ENCODE results near the gene NPR2. TPM values are rescaled to one million over a fixed set of nuclear protein-coding genes. Genes with fewer than 3 reads are reported as not detected.

Gene NPR2
- total and polyA plus RNA-seq, 5 donors from 2014 or later = 0.46 to 7.7 (median 1.7) TPM; not detected in 1

- H3K27ac ChIP-seq (ENCODE audit: insufficient read depth, low read length, poor library complexity, severe bottlenecking) = no peak overlapping the region
- no peak overlapping the region for H3K4me3 ChIP-seq (ENCODE audit: low read depth, low read length)
- no peak for ATAC-seq (ENCODE audit: low read depth in 2 of 2)
- H3K27me3 ChIP-seq (ENCODE audit: control insufficient read depth, insufficient read depth, low read length) = no peaks in the 10 kb centered on the region
- peaks cover 29% of the 10 kb centered on the region for H3K36me3 ChIP-seq (ENCODE audit: control insufficient read depth, insufficient read depth, low read length)
- peaks cover 3% of the 10 kb centered on the region for H3K4me1 ChIP-seq (ENCODE audit: control insufficient read depth, insufficient read depth, low read length, poor library complexity, severe bottlenecking)
- no peaks in the 10 kb centered on the region for H3K9me3 ChIP-seq (ENCODE audit: control insufficient read depth in 2 of 2, low read length in 2 of 2)
- Mint-ChIP-seq H3K27me3 (no peaks in the 10 kb centered on the region), H3K36me3 (peaks cover 42% of the 10 kb centered on the region), H3K4me3 (no peak overlapping the region), H3K9me3 (no peaks in the 10 kb centered on the region), H3K27ac (no peak overlapping the region), H3K4me1 (peaks cover 0 to 5% (median 0%) of the 10 kb centered on the region in 4 donors)
- DNase-seq = no peak
Measured at GRCh38 chr9:35806101-35806500, 14.7 kb downstream of the NPR2 start.

GRCh38 chr9:35808433-35808832, 17.0 kb downstream of the NPR2 start:
- Histone ChIP-seq H3K27ac (ENCODE audit: insufficient read depth, low read length, poor library complexity, severe bottlenecking) (no peak overlapping the region), H3K4me3 (ENCODE audit: low read depth, low read length) (no peak overlapping the region), H3K9me3 (ENCODE audit: control insufficient read depth in 2 of 2, low read length in 2 of 2) (no peaks in the 10 kb centered on the region), H3K27me3 (ENCODE audit: control insufficient read depth, insufficient read depth, low read length) (no peaks in the 10 kb centered on the region), H3K4me1 (ENCODE audit: control insufficient read depth, insufficient read depth, low read length, poor library complexity, severe bottlenecking) (peaks cover 19% of the 10 kb centered on the region), H3K36me3 (ENCODE audit: control insufficient read depth, insufficient read depth, low read length) (peaks cover 22% of the 10 kb centered on the region)
- no peak for DNase-seq
- H3K27ac Mint-ChIP-seq = peak overlapping the region in 1 of 3 donors; percentile 6
- H3K36me3 Mint-ChIP-seq = peaks cover 27% of the 10 kb centered on the region
- H3K27me3 Mint-ChIP-seq = peaks cover 5% of the 10 kb centered on the region
- no peaks in the 10 kb centered on the region for H3K9me3 Mint-ChIP-seq
- no peak for ATAC-seq (ENCODE audit: low read depth in 2 of 2)
- peaks cover 9 to 26% (median 15%) of the 10 kb centered on the region in 4 donors for H3K4me1 Mint-ChIP-seq
- H3K4me3 Mint-ChIP-seq = no peak overlapping the region

- Histone ChIP-seq H3K27me3 (ENCODE audit: control insufficient read depth, insufficient read depth, low read length) (no peaks in the 10 kb centered on the region), H3K4me1 (ENCODE audit: control insufficient read depth, insufficient read depth, low read length, poor library complexity, severe bottlenecking) (peaks cover 32% of the 10 kb centered on the region), H3K36me3 (ENCODE audit: control insufficient read depth, insufficient read depth, low read length) (peaks cover 22% of the 10 kb centered on the region), H3K9me3 (ENCODE audit: control insufficient read depth in 2 of 2, low read length in 2 of 2) (no peaks in the 10 kb centered on the region), H3K27ac (ENCODE audit: insufficient read depth, low read length, poor library complexity, severe bottlenecking) (no peak overlapping the region), H3K4me3 (ENCODE audit: low read depth, low read length) (no peak overlapping the region)
- Mint-ChIP-seq H3K4me1 (peaks cover 13 to 40% (median 24%) of the 10 kb centered on the region in 4 donors), H3K36me3 (peaks cover 25% of the 10 kb centered on the region), H3K4me3 (no peak overlapping the region), H3K9me3 (no peaks in the 10 kb centered on the region), H3K27ac (peak overlapping the region in 1 of 3 donors; percentile 31), H3K27me3 (peaks cover 5% of the 10 kb centered on the region)
- ATAC-seq (ENCODE audit: low read depth in 2 of 2) (no peak), DNase-seq (no peak)
Measured at GRCh38 chr9:35810122-35810521, 18.7 kb downstream of the NPR2 start.

- Mint-ChIP-seq H3K36me3 (peaks cover 12% of the 10 kb centered on the region), H3K9me3 (no peaks in the 10 kb centered on the region), H3K27ac (peak overlapping the region; percentile 89 to 97 (median 96)), H3K4me1 (peaks cover 17 to 46% (median 29%) of the 10 kb centered on the region in 4 donors), H3K4me3 (peak overlapping the region; percentile 91 to 97 (median 94)), H3K27me3 (peaks cover 11% of the 10 kb centered on the region)
- H3K36me3 ChIP-seq (ENCODE audit: control insufficient read depth, insufficient read depth, low read length) = peaks cover 12% of the 10 kb centered on the region
- peak overlapping the region; percentile 84 for H3K4me3 ChIP-seq (ENCODE audit: low read depth, low read length)
- peak overlapping the region; percentile 83 for H3K27ac ChIP-seq (ENCODE audit: insufficient read depth, low read length, poor library complexity, severe bottlenecking)
- H3K27me3 ChIP-seq (ENCODE audit: control insufficient read depth, insufficient read depth, low read length) = no peaks in the 10 kb centered on the region
- DNase-seq = no peak
- ATAC-seq (ENCODE audit: low read depth in 2 of 2) = no peak
- peaks cover 32% of the 10 kb centered on the region for H3K4me1 ChIP-seq (ENCODE audit: control insufficient read depth, insufficient read depth, low read length, poor library complexity, severe bottlenecking)
- no peaks in the 10 kb centered on the region for H3K9me3 ChIP-seq (ENCODE audit: control insufficient read depth in 2 of 2, low read length in 2 of 2)
Measured at GRCh38 chr9:35811381-35812024, 20.1 kb downstream of the NPR2 start.

GRCh38 chr9:35812025-35812602, 20.7 kb downstream of the NPR2 start, which contains the start of gene SPAG8:
TSS of gene SPAG8 (minus strand) at chr9:35812262. CDS start at chr9:35812147, 115 bp downstream.
- Histone ChIP-seq H3K36me3 (ENCODE audit: control insufficient read depth, insufficient read depth, low read length) (peaks cover 9% of the 10 kb centered on the region), H3K27me3 (ENCODE audit: control insufficient read depth, insufficient read depth, low read length) (no peaks in the 10 kb centered on the region), H3K27ac (ENCODE audit: insufficient read depth, low read length, poor library complexity, severe bottlenecking) (peak within 1 kb of the TSS; percentile 83), H3K4me1 (ENCODE audit: control insufficient read depth, insufficient read depth, low read length, poor library complexity, severe bottlenecking) (peaks cover 32% of the 10 kb centered on the region), H3K9me3 (ENCODE audit: control insufficient read depth in 2 of 2, low read length in 2 of 2) (no peaks in the 10 kb centered on the region), H3K4me3 (ENCODE audit: low read depth, low read length) (peak within 1 kb of the TSS; percentile 84)
- Mint-ChIP-seq H3K4me1 (peaks cover 17 to 46% (median 29%) of the 10 kb centered on the region in 4 donors), H3K27me3 (peaks cover 11% of the 10 kb centered on the region), H3K4me3 (peak within 1 kb of the TSS; percentile 91 to 97 (median 94)), H3K36me3 (peaks cover 8% of the 10 kb centered on the region), H3K9me3 (no peaks in the 10 kb centered on the region), H3K27ac (peak within 1 kb of the TSS; percentile 89 to 97 (median 96))
- DNase-seq = peak; percentile 95 to 98 (median 96)
- ATAC-seq (ENCODE audit: low read depth in 2 of 2) = peak; percentile 72 to 74

- H3K36me3 Mint-ChIP-seq = peaks cover 2% of the 10 kb centered on the region
- peak overlapping the region; percentile 94 to 97 (median 96) for H3K4me3 Mint-ChIP-seq
- H3K4me3 ChIP-seq (ENCODE audit: low read depth, low read length) = peak overlapping the region; percentile 76
- ATAC-seq (ENCODE audit: low read depth in 2 of 2) (no peak), DNase-seq (no peak)
- peak overlapping the region in 2 of 3 donors; percentile 62 to 97 for H3K27ac Mint-ChIP-seq
- peaks cover 0 to 2% (median 0%) of the 10 kb centered on the region in 7 donors for H3K9me3 Mint-ChIP-seq
- H3K4me1 Mint-ChIP-seq = peaks cover 17 to 46% (median 29%) of the 10 kb centered on the region in 4 donors
- H3K36me3 ChIP-seq (ENCODE audit: control insufficient read depth, insufficient read depth, low read length) = peaks cover 5% of the 10 kb centered on the region
- peaks cover 3% of the 10 kb centered on the region for H3K27me3 ChIP-seq (ENCODE audit: control insufficient read depth, insufficient read depth, low read length)
- peaks cover 32% of the 10 kb centered on the region for H3K4me1 ChIP-seq (ENCODE audit: control insufficient read depth, insufficient read depth, low read length, poor library complexity, severe bottlenecking)
- H3K27me3 Mint-ChIP-seq = peaks cover 11% of the 10 kb centered on the region
- no peak overlapping the region for H3K27ac ChIP-seq (ENCODE audit: insufficient read depth, low read length, poor library complexity, severe bottlenecking)
- no peaks in the 10 kb centered on the region for H3K9me3 ChIP-seq (ENCODE audit: control insufficient read depth in 2 of 2, low read length in 2 of 2)
Measured at GRCh38 chr9:35813434-35814105, 22.2 kb downstream of the NPR2 start.

GRCh38 chr9:35814106-35814840, 22.9 kb downstream of the NPR2 start:
- DNase-seq (peak in 2 of 3 donors; percentile 26 to 68), ATAC-seq (ENCODE audit: low read depth in 2 of 2) (no peak)
- peak overlapping the region; percentile 15 to 93 (median 87) for H3K27ac Mint-ChIP-seq
- peaks cover 2% of the 10 kb centered on the region for H3K36me3 Mint-ChIP-seq
- peaks cover 0 to 2% (median 0%) of the 10 kb centered on the region in 7 donors for H3K9me3 Mint-ChIP-seq
- peak overlapping the region; percentile 76 for H3K4me3 ChIP-seq (ENCODE audit: low read depth, low read length)
- peaks cover 17 to 46% (median 29%) of the 10 kb centered on the region in 4 donors for H3K4me1 Mint-ChIP-seq
- no peaks in the 10 kb centered on the region for H3K36me3 ChIP-seq (ENCODE audit: control insufficient read depth, insufficient read depth, low read length)
- H3K9me3 ChIP-seq (ENCODE audit: control insufficient read depth in 2 of 2, low read length in 2 of 2) = no peaks in the 10 kb centered on the region
- peak overlapping the region; percentile 81 for H3K27ac ChIP-seq (ENCODE audit: insufficient read depth, low read length, poor library complexity, severe bottlenecking)
- peak overlapping the region; percentile 93 to 97 (median 95) for H3K4me3 Mint-ChIP-seq
- H3K27me3 ChIP-seq (ENCODE audit: control insufficient read depth, insufficient read depth, low read length) = peaks cover 3% of the 10 kb centered on the region
- H3K4me1 ChIP-seq (ENCODE audit: control insufficient read depth, insufficient read depth, low read length, poor library complexity, severe bottlenecking) = peaks cover 32% of the 10 kb centered on the region
- H3K27me3 Mint-ChIP-seq = peaks cover 11% of the 10 kb centered on the region

Measured in CD4-positive, CD25-positive, alpha-beta regulatory T cell (primary cell).